ENCODE results near the gene ZNF716. TPM values are rescaled to one million over a fixed set of nuclear protein-coding genes. Genes with fewer than 3 reads are reported as not detected.

ZNF716 gene
- total RNA-seq, 4 donors from 2014 or later = not detected

DNA sequence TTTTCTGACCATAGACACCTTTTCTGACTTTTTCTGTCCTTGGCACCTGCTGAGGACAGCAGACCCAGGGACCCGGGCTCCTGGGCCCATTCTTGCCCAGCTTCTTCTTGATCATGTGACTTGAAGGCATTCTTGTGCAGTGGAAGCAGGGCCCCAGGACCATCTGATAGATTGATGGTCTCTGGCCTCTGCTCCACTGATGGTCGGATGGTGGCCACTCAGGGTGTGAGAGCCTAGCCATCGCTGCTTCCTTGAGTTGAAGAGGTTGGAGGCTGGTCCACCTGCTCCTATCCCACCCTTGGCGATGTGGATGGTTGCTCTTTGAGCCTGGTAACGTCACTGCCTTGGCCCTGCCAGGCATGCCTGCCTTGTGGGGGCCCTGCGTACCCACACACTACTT lies 37.8 kb upstream of the ZNF716 start:
- TF ChIP-seq, protein P1, sequence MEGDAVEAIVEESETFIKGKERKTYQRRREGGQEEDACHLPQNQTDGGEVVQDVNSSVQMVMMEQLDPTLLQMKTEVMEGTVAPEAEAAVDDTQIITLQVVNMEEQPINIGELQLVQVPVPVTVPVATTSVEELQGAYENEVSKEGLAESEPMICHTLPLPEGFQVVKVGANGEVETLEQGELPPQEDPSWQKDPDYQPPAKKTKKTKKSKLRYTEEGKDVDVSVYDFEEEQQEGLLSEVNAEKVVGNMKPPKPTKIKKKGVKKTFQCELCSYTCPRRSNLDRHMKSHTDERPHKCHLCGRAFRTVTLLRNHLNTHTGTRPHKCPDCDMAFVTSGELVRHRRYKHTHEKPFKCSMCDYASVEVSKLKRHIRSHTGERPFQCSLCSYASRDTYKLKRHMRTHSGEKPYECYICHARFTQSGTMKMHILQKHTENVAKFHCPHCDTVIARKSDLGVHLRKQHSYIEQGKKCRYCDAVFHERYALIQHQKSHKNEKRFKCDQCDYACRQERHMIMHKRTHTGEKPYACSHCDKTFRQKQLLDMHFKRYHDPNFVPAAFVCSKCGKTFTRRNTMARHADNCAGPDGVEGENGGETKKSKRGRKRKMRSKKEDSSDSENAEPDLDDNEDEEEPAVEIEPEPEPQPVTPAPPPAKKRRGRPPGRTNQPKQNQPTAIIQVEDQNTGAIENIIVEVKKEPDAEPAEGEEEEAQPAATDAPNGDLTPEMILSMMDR (IDR thresholded peaks at IDR 0.05) = no peak
- no peak for ATAC-seq (ENCODE audit: low FRiP score)
- DNase-seq (ENCODE audit: low spot score) = no peak

DNA sequence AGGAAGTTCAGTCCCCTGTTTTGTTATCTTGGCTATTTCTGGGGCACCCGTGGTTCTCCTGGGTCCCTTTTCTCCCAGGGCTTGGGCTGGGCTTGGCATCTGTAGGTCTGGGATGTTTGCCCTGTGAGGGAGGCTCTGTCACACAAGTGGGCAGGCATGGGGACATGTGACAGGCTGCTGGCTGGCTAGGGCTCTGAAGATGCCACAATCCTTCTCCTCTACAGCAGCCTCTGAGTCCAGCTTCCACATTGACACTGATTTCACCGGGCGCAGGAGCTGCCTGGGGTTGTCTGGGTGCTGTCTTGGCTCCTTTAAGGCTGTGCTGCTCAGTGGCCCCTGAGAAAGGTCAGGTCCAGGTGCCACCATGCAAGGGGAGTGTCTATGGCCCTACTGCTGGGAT lies 37.4 kb upstream of the ZNF716 start:
- DNase-seq (ENCODE audit: low spot score) = no peak
- no peak for ATAC-seq (ENCODE audit: low FRiP score)
- TF ChIP-seq, protein P1 (IDR thresholded peaks at IDR 0.05) = no peak

DNA sequence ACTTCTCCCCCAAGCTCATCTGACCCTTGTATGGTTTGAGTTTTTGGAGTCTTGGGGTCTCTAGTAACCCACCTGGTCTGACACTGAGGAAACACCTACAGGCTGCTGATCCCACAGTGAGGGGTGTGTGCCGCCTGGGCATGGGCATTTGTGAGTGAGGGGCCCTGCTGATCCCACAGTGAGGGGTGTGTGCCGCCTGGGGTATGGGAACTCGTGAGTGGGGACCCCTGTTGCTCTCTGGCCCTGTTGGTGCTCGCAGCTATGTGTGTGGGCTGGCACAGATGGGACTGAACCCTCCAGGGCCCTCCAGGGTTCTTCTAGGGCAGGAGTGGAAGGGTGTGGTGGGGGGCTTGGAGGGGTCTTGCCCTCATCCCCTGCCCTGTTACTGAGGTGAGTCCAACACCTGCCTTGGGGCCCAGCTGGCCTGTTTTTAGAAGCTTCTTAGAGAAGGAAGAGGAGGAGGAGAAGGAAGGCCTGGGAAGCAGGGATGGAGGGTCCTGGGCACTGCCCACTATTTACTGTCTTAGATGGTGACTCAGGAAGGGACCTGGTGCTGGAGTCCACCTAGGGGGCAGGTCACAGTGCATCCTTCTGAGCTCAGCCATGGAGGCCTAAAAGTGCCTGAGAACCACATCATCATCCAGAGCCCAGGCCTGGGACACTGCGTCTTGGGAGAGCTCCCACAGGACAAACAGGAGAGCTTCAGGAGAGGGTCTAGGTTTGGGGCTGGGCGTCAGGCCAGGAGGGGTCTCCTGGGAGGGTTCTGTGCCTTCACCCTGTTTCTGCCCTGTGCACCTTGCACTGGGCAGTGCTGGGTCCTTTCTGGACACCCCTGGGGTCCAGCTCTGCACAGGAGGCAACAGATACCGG lies 36.2 kb upstream of the ZNF716 start:
- TF ChIP-seq, protein P1 (IDR thresholded peaks at IDR 0.05) = no peak
- no peak for ATAC-seq (ENCODE audit: low FRiP score)
- no peak for DNase-seq (ENCODE audit: low spot score)

DNA sequence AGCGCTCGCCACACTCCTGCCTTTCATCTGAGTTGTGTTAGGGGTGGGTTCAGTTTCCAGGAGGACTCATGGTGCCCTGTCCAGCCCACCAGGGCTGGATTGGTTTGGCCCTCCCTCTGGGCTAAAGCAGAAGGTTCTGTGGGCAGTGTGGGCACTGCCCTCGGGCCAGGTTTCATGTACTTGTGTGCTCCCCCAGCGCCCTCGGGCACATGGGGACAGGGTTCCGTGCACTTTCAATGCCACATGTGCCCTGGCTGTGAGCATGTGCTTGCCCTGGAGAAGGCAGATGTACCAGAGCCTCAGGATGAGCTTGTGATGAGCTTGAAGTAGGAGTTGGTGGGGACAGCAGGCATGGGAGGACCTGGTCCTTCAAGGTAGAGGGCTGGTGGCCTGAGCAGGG lies 35.6 kb upstream of the ZNF716 start:
- no peak for ATAC-seq (ENCODE audit: low FRiP score)
- TF ChIP-seq, protein P1 (IDR thresholded peaks at IDR 0.05) = no peak
- no peak for DNase-seq (ENCODE audit: low spot score)

DNA sequence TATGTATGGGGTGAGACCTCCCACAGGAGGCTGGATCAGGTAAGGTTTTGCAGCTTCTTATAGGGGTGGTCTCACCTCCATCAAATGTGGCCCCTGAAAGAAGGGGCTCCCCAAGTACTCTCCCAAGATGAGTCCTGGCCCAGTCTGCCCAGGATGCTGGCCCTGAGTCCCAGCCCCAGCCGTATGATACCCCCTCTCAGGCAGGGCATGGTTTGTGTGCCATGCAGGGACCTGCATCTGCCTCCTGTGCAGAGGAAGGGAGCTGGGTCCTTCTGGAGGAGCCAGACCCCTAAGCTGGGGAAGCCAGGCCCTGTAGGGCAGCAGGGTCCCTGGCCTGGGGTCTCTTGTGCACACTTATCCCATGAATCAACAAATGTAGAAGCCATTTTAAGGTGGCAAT lies 35.1 kb upstream of the ZNF716 start:
- ATAC-seq (ENCODE audit: low FRiP score) (no peak), DNase-seq (ENCODE audit: low spot score) (no peak)
- TF ChIP-seq, protein P1 (IDR thresholded peaks at IDR 0.05) = no peak

DNA sequence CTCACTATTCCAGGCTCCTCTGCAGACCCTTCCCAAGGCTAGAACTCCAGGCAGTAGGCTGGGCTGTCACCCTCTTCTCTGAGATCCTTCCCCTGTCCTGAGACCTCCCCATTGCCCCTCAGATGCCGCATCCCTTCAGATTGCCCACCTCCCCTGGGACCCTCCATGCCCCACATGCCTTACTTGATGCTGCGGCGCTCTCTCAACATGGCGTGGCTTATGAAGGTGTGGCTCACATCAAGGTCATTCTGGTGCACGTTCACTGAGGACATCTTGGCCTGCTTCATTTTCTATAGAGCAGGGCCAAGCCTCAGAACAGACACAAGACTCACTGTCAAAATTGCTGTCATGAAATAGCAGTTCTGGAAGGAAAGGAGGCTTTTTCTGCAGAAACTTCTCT lies 34.7 kb upstream of the ZNF716 start:
- no peak for DNase-seq (ENCODE audit: low spot score)
- no peak for ATAC-seq (ENCODE audit: low FRiP score)
- TF ChIP-seq, protein P1 (IDR thresholded peaks at IDR 0.05) = no peak

DNA sequence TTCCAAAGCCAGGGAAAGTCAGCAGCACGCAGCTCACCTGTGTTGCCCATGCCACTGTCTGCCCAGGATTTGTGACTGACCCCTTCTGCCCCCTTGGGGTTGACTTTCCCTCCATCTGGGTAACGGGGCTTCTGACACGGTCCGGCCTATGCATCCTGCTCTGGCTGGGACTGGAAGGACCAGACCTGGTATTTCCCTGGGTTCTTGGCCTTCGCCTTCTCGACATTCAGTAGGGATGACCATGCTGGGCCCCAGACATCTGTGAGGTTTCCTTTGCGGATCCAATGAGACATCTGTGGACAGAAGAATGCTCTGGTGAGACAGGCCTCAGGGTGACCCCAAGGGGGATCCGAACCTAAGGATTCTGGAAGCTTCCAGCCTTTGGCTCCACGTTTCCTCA lies 34.2 kb upstream of the ZNF716 start:
- TF ChIP-seq, protein P1 (IDR thresholded peaks at IDR 0.05) = no peak
- ATAC-seq (ENCODE audit: low FRiP score) (no peak), DNase-seq (ENCODE audit: low spot score) (no peak)

Measured in omental fat pad (tissue), 4 donors.